ENCODE data around the gene RFPL4AL1. TPM values are rescaled to one million over a fixed set of nuclear protein-coding genes. Genes with fewer than 3 reads are reported as not detected.
"Not testable (repeated sequence)": the region's sequence is repeated elsewhere in the genome, so short reads cannot be mapped to it uniquely, and the experiment has no call there.

The RFPL4AL1 gene
- total RNA-seq, 1 experiment from 2014 or later: not detected

- Histone ChIP-seq H2AFZ (ENCODE audit: low read length) (no peak overlapping the region), H3K9me3 (ENCODE audit: low read length) (no peaks in the 10 kb centered on the region), H3K36me3 (ENCODE audit: low read depth, low read length) (no peaks in the 10 kb centered on the region), H3K4me1 (ENCODE audit: insufficient read depth, low read length) (no peaks in the 10 kb centered on the region), H3K27ac (ENCODE audit: low read length) (no peak overlapping the region), H3K9ac (ENCODE audit: low read length) (no peak overlapping the region), H3F3A (ENCODE audit: low read length, unreplicated experiment) (no peaks in the 10 kb centered on the region), H3K27me3 (ENCODE audit: low read length) (peaks cover 83% of the 10 kb centered on the region), H3K4me3 (ENCODE audit: low read length) (no peak overlapping the region), H3K9me2 (replicated peaks; ENCODE audit: low read length) (no peaks in the 10 kb centered on the region), H3K79me2 (ENCODE audit: low read length) (no peaks in the 10 kb centered on the region), H4K20me1 (ENCODE audit: low read length) (no peaks in the 10 kb centered on the region), H3K4me2 (ENCODE audit: low read length) (no peak overlapping the region)
- no TSS peak for BruUV-seq (replicated peaks)
- ATAC-seq (no peak), DNase-seq (no peak)
- intact Hi-C loops (cut with micrococcal nuclease): no loop called here
- no peak for TF ChIP-seq EZH2phosphoT487 (IDR thresholded peaks at IDR 0.05; ENCODE audit: borderline replicate concordance, low read length)
- TF ChIP-seq EZH2 (IDR thresholded peaks at IDR 0.05; ENCODE audit: low read length, unreplicated experiment): no peak
- no peak for TF ChIP-seq CTCF (conservative IDR thresholded peaks at IDR 0.05; ENCODE audit: low read depth, low read length)
- ChIA-PET POLR2A (ENCODE audit: unreplicated experiment) (no interaction called here), CTCF (no interaction called here)
Observed at GRCh38 chr19:55750715-55751114, 18.2 kb upstream of the RFPL4AL1 start.

GRCh38 chr19:55753401-55753800, 15.5 kb upstream of the RFPL4AL1 start:
- Histone ChIP-seq H4K20me1 (ENCODE audit: low read length) (no peaks in the 10 kb centered on the region), H3K27ac (ENCODE audit: low read length) (no peak overlapping the region), H3K9me2 (replicated peaks; ENCODE audit: low read length) (no peaks in the 10 kb centered on the region), H3K36me3 (ENCODE audit: low read depth, low read length) (no peaks in the 10 kb centered on the region), H3K79me2 (ENCODE audit: low read length) (no peaks in the 10 kb centered on the region), H3F3A (ENCODE audit: low read length, unreplicated experiment) (no peaks in the 10 kb centered on the region), H2AFZ (ENCODE audit: low read length) (no peak overlapping the region), H3K4me3 (ENCODE audit: low read length) (no peak overlapping the region), H3K9me3 (ENCODE audit: low read length) (no peaks in the 10 kb centered on the region), H3K4me2 (ENCODE audit: low read length) (no peak overlapping the region), H3K9ac (ENCODE audit: low read length) (no peak overlapping the region), H3K27me3 (ENCODE audit: low read length) (peaks cover 76% of the 10 kb centered on the region), H3K4me1 (ENCODE audit: insufficient read depth, low read length) (no peaks in the 10 kb centered on the region)
- ChIA-PET CTCF (no interaction called here), POLR2A (ENCODE audit: unreplicated experiment) (no interaction called here)
- DNase-seq: no peak
- intact Hi-C loops (cut with micrococcal nuclease): no loop called here
- BruUV-seq (replicated peaks): no TSS peak
- no peak for ATAC-seq
- no peak for TF ChIP-seq CTCF (conservative IDR thresholded peaks at IDR 0.05; ENCODE audit: low read depth, low read length)
- no peak for TF ChIP-seq EZH2 (IDR thresholded peaks at IDR 0.05; ENCODE audit: low read length, unreplicated experiment)
- TF ChIP-seq EZH2phosphoT487 (IDR thresholded peaks at IDR 0.05; ENCODE audit: borderline replicate concordance, low read length): no peak

- DNase-seq; H3K27ac ChIP-seq (ENCODE audit: low read length); H2AFZ ChIP-seq (ENCODE audit: low read length); ATAC-seq; H3K9me3 ChIP-seq (ENCODE audit: low read length); H3K36me3 ChIP-seq (ENCODE audit: low read depth, low read length); H4K20me1 ChIP-seq (ENCODE audit: low read length); H3K4me3 ChIP-seq (ENCODE audit: low read length); CTCF ChIA-PET; intact Hi-C loops (cut with micrococcal nuclease); H3K4me2 ChIP-seq (ENCODE audit: low read length); H3K4me1 ChIP-seq (ENCODE audit: insufficient read depth, low read length); H3K9me2 ChIP-seq (replicated peaks; ENCODE audit: low read length); H3K79me2 ChIP-seq (ENCODE audit: low read length); POLR2A ChIA-PET (ENCODE audit: unreplicated experiment); BruUV-seq (replicated peaks); H3F3A ChIP-seq (ENCODE audit: low read length, unreplicated experiment); H3K9ac ChIP-seq (ENCODE audit: low read length): not testable (repeated sequence)
- peaks cover 70% of the 10 kb centered on the region for H3K27me3 ChIP-seq (ENCODE audit: low read length)
Observed at GRCh38 chr19:55756808-55757207, 12.1 kb upstream of the RFPL4AL1 start.

GRCh38 chr19:55758797-55759196, 10.1 kb upstream of the RFPL4AL1 start, which contains the start of gene RFPL4A:
Gene RFPL4A, plus strand, starts transcription at chr19:55759097. Its CDS starts 2,704 bp downstream, at chr19:55761801.
- peaks cover 55% of the 10 kb centered on the region for H3K27me3 ChIP-seq (ENCODE audit: low read length)
- H3K4me3 ChIP-seq (ENCODE audit: low read length); H3K9me3 ChIP-seq (ENCODE audit: low read length); CTCF ChIA-PET; H3K9ac ChIP-seq (ENCODE audit: low read length); H4K20me1 ChIP-seq (ENCODE audit: low read length); BruUV-seq (replicated peaks); H2AFZ ChIP-seq (ENCODE audit: low read length); H3K36me3 ChIP-seq (ENCODE audit: low read depth, low read length); H3K27ac ChIP-seq (ENCODE audit: low read length); H3K4me1 ChIP-seq (ENCODE audit: insufficient read depth, low read length); H3K9me2 ChIP-seq (replicated peaks; ENCODE audit: low read length); POLR2A ChIA-PET (ENCODE audit: unreplicated experiment); H3K79me2 ChIP-seq (ENCODE audit: low read length); H3K4me2 ChIP-seq (ENCODE audit: low read length); intact Hi-C loops (cut with micrococcal nuclease); ATAC-seq; DNase-seq; H3F3A ChIP-seq (ENCODE audit: low read length, unreplicated experiment): not testable (repeated sequence)

Measured in PC-3 (cell line).